PFSK-1 (cell line): ENCODE measurements around the gene PPFIA1.

Experiments
- FOXP2 ChIP-seq: optimal IDR thresholded peaks from 2 replicates; pipeline ENCODE3; 2011; ENCODE audit warnings: borderline replicate concordance, control low read depth, inconsistent platforms; ENCODE audit not compliant: insufficient read depth; ENCODE audit errors: extremely low read length, extremely low read depth
- POLR2AphosphoS5 ChIP-seq: IDR thresholded peaks from 2 replicates; pipeline ENCODE4 v1.6.1; 2012; ENCODE audit warnings: low read depth, mild to moderate bottlenecking, control low read depth, low read length, moderate library complexity
- REST ChIP-seq, 2 experiments: IDR thresholded peaks; 2 replicates each; pipeline versions ENCODE4 v1.6.1 to v1.8.0; 2011 to 2012; ENCODE audit warnings: low read depth in 2 of 2, low read length in 2 of 2, control low read depth in 1 of 2, inconsistent platforms in 1 of 2, mild to moderate bottlenecking in 1 of 2, moderate library complexity in 1 of 2; ENCODE audit not compliant: insufficient read depth in 1 of 2
- SIN3A ChIP-seq: IDR thresholded peaks from 2 replicates; pipeline ENCODE4 v1.6.1; 2012; ENCODE audit warnings: mild to moderate bottlenecking, low read length, moderate library complexity, borderline replicate concordance; ENCODE audit not compliant: insufficient read depth
- TAF1 ChIP-seq: IDR thresholded peaks from 2 replicates; pipeline ENCODE4 v1.6.1; 2012; ENCODE audit warnings: low read length, control low read depth, borderline replicate concordance; ENCODE audit not compliant: insufficient read depth

Gene PPFIA1

GRCh38 chr11:70397336-70397982 is 127.0 kb downstream of the PPFIA1 start:
- TF ChIP-seq FOXP2: no peak
- no peak for TF ChIP-seq POLR2AphosphoS5
- TF ChIP-seq SIN3A: no peak
- no peak for TF ChIP-seq REST (IDR thresholded peaks at IDR 0.05; ENCODE audit: insufficient read depth in 1 of 2, low read depth in 2 of 2, low read length in 2 of 2)

GRCh38 chr11:70397983-70398833 is 127.7 kb downstream of the PPFIA1 start, which contains the start of gene CTTN:
CTTN (plus strand) TSS chr11:70398529; CDS start chr11:70407298, 8,769 bp downstream.
- TF ChIP-seq TAF1: peak; percentile 70; the same call in 1 of the 2 replicates
- TF ChIP-seq FOXP2: peak; percentile 62
- no peak for TF ChIP-seq REST (IDR thresholded peaks at IDR 0.05; ENCODE audit: insufficient read depth in 1 of 2, low read depth in 2 of 2, low read length in 2 of 2)
- peak; percentile 86 for TF ChIP-seq POLR2AphosphoS5
- no peak for TF ChIP-seq SIN3A

- TF ChIP-seq REST (IDR thresholded peaks at IDR 0.05; ENCODE audit: insufficient read depth in 1 of 2, low read depth in 2 of 2, low read length in 2 of 2): no peak
Observed at GRCh38 chr11:70398834-70399680, 128.6 kb downstream of the PPFIA1 start.

DNA sequence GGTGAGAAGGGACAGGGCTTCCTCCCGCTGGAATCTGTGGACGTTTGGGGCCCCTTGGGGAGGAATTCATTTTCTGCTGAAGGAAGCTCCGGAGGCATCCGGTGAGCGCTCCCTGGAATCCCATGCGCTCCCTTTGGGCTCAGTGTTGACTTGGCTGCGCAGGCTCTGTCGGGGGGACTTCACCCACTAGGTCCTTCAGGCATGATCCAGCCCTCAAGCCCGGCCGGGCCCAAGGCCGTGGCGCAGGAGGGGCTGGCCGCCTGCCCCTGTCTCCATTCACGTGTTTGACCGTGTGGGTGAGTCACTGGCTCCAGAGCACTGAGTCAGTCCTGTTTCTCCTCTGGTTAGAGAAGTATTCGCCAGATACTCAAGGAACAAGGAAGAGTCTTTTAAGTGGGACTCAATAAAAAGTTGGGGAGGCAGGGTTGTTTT is 129.2 kb downstream of the PPFIA1 start:
- TF ChIP-seq REST (IDR thresholded peaks at IDR 0.05; ENCODE audit: insufficient read depth in 1 of 2, low read depth in 2 of 2, low read length in 2 of 2) (no peak), SIN3A (peak; percentile 49; the same call in 1 of the 2 replicates)
